GM10847 (cell line): Measurements from ENCODE around the gene PTPRG.

ENCODE experiments used
- POLR2A ChIP-seq: IDR thresholded peaks from 2 replicates; pipeline ENCODE4 v1.6.1; 2011; ENCODE audit not compliant: insufficient read length; ENCODE audit errors: extremely low read depth

The PTPRG gene

DNA sequence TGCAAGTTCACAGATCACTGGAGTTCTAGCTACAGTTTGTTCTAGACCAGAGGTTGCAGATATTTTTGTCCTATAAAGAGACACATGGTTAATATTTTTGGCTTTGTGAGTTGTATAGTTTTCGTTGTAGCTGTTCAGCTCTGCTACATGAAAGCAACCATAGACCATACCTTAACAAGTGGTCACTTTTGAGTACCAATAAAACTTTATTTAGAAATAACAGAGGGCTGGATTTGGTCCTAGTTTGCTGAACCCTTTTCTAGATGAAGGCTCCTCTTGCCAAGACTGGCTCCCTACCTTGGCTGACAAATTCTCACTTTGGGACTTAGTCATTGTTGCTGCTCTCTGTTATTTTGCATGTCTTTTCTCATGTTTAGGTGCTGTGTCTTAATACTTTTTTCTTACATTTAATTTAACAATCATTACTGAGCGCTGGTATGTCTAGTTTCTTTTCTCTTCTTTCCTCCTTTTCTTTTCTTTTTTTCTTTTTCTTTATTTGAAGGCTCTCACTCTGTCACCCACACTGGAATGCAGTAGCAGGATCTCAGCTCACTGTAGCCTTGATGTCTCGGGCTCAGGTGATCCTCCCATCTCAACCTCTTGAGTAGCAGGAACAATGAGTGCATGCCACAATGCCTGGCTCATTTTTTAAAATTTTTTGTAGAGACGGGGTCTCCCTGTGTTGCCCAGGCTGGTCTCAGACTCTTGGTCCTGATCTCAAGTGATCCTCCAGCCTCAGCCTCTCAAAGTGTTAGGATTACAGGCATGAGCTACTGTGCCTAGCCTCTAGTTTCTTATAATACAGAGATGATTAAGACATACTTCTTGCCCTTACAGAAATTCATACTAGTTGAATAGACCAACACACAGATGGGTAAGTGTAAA, 227.5 kb downstream of the PTPRG start:
- no peak for TF ChIP-seq POLR2A

DNA sequence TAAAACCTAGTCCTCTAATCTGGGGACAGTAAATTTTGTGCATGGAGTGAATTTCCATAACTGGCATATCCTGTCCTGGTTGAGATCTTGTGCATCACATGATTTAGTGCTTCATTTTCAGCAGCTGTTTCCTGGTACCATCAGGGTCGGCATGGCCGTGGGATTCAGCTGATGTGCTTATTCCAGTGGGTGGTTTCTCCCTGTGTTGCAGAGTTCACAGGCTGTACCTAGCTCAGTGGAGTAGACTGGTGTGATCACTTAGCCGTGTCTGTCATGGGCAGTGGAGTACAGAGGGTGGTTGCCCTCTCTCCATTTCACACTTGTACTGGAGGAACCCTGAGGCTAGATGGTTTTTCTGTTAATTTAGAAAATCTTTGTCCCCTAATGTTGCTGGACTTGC, 228.5 kb downstream of the PTPRG start:
- no peak for TF ChIP-seq POLR2A

DNA sequence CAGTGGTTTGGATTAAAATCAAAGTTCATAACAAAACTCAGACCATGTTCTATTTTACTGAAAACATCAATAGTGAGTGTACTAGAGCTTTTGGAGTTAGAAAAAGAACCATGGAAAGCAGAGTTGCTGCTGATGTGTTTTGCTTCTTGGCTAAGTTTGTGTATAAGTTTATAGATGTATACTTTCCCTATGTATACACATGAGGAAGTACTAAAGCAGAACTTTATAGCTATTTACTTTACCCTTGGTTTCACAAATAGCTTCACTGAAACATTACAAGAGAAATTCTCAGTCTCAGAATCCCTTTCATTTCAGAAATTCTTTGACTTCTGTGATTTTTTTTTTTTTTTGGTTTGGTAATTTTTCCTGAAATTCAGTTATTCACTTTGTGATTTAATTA, 229.0 kb downstream of the PTPRG start:
- no peak for TF ChIP-seq POLR2A

DNA sequence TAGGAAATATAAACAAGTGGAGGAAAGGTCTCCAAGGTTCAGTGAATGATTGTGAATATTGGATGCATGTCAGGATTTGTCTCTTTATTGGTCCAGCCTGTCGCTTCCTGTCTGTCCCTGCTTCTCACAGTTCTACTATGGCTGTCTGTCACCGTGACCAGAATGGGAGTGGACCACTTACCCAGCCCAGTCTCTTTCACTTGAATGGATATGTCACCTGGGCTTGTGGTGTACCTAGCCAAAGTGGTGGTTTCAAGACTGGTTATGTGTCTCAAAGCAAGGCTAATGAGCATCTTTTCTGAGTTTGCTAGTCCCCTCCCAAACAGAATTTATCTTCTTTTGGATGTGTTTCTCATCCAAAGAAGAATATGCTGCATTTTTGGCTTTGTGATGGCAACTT, 231.7 kb downstream of the PTPRG start:
- TF ChIP-seq POLR2A = no peak

DNA sequence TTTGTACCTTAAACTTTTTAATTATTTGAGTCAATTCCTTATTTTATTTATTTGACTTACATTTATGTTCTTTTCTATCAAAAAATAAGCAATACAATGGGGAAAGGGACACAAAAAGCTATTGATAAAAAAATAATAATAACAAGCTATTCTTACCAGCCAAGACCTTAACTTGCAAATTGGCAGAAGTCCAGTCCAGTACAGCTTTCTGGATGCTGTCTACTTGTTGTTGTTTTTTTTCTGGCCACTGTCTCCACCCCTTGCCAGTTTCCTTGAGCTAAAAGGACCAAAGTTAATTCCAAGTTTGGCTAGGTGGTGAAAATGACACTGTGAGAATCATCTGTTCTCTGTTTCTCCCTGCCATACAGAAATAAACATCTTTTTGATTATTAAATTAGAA, 232.2 kb downstream of the PTPRG start:
- TF ChIP-seq POLR2A = no peak

DNA sequence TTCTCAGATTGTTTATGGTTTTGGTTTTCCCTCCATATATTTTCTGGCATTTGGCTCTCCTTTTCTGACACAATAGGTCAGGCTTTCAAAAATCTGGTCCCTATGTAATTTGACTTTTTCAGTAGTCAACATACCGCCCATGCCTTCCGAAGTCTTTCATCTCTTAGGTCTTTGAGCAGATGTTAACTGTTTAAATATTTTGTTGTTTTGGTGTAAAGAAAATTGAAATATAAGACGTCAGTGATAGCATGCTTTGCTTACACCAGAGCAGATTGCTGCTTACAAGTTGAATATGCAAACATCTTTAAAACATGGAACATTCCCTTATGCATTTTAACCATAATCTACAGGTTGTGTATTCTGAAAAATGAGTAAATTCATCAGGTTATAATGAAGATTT, 233.0 kb downstream of the PTPRG start:
- no peak for TF ChIP-seq POLR2A

DNA sequence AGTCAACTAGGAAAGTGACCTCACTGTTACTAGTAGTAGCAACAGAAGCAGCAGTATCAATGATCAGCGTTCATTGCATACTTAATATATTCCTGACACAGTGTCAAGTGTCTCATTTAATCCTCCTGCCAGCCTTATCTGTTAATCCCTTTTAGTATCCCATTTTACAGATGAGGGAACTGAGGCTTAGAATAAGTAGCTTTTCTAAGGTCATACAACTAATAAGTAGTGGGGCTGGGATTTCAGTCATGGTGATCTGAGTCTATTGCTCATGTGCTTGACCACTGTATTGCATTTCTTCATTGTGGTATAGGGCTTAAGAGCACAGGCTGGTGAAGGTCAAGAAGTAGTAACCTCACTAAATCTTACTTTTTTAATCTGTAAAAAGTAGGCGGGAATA, 233.6 kb downstream of the PTPRG start:
- TF ChIP-seq POLR2A = no peak

DNA sequence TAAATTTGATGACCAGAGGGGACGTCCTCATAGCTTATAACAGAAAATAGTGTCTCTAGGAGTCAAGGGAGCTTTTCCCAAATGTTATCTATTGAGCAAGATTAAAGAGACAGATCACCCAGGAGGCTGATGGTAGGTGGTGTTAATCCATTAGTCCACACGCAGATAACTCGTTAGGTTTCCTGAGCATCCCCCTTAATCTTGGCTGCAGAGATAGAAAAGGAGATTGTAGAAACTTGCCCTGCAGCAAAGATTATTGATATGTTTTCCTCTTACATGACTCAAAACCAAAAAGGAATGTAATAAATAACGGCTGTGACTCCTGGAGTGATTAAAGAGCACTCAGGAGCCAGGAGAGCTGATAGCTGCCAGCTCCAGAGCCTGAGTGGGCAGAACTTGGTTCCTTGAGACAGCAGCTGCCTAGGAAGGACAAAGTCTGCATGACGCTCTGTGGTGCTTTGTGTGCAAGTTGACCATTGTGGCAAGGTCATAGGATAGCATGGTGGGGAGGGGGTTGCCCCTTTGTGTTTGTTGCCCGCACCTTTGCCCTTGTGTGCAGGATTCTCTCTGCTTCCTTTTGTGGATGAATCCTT, 234.8 kb downstream of the PTPRG start:
- TF ChIP-seq POLR2A = no peak

DNA sequence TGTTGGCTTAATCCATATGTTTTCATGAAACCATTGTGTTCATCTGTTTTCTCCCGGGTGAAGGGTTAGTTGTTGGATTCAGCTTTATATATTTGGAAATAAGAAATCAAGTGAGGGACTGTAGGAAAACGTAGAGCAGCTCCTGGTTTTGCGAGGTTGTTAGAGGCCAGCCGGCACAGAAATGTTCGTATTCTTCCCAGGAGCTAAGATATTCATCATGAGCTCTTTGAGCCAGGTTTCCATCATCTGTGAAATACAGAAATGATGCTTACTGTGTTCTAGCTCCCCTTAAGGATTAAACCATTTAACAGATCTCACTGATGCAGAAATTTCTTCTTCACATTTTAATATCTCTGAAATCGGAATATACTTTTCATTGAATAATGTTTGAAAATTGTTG, 235.5 kb downstream of the PTPRG start:
- TF ChIP-seq POLR2A = no peak

DNA sequence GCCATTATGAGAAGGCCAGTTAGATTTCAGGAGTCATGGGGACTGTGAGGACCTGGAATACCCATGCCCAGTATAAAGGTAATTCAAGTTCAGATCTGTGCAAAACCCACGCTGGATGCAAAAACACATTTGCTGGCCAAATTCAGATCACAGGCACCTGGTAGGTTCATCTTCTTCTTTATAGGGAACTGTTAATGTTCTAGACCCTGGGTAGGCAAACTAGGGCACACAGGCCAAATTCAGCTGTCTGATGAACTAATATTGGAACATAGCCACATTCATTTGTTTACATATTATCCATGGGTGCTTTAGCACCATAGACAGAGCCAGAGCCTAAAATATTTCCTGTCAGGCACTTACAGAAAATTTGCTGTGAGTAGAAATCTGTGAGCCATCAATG, 241.4 kb downstream of the PTPRG start:
- no peak for TF ChIP-seq POLR2A

DNA sequence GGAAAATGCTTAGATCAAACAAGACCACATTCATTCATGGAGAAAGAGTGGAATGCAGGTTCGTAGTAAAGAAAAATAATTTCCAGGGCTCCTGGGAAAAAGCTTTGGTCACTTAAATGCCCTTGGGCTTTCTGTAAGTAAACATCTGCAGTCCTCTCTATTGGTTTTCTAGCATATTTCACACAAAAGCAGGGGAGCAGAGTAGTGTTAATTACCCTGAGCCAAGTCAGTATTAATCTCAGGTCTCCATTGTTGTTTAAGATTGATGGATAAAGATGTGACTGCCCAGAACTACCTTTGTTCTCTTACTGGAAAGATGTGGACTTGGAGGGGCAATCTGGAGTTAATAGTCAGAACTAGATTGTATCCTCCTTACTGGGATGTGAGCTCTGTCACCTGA, 242.6 kb downstream of the PTPRG start:
- TF ChIP-seq POLR2A = no peak

DNA sequence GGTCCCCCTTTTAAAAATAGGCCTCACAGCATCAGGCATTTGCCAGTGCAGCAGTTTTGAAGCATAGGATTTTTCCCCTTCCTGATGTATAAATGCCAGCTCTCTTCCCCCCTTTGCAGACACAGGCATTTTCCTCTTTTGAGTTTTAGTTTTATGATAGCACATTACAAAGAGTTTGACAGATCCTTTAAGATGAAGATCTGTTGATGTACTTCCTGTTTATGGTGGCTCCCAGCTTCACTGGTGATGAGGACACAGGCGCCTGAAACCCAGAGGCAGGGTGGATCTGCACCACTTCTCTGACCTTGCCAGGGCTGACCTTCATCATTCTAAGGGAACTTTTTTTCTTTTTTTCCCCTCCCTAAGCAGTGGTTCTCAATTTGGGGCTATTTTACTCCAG, 243.4 kb downstream of the PTPRG start:
- no peak for TF ChIP-seq POLR2A

DNA sequence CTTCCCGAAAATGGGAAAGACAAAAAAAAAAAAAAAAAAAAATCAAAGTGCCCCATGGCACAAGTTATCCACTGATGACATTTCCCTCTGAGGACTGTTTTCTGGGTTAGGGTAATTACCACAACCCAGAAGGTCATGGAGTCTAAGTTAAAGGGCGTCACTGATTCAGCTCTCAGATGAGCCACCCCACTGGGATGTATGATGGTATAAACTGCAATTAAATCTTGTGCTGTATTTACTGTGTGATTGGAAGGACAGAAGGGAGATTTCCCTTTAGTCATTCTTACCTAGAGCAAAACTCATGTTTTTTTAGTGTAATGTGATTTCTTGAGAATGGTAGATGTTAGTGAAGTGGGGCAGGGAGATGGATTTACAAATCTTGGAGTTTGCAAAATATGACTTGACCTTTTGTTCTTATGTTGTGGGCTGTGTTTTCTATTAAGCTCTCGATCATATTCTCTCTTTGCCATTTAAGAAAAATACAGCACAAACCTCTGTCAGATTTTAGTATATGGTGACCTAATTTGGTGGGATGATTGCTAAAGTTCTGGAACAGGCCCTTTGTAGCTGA, 244.2 kb downstream of the PTPRG start:
- no peak for TF ChIP-seq POLR2A

DNA sequence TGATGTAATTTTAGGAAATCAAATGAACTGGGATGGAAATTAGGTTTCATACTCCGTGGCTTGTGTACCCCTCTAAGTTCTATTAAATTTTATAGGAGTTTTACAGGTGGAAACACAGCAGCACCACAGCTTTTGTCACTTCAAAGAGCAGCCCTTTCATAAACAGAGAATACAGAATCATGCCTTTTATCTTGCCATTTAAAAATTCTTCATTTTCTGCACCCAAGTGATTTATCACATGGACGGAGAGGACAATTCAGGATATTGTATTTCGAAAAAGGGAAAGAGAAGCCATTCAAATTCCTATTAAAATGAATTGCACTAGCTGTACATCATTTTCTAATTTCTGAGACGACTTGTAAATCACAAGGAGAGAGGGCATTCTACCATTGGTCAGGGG, 245.4 kb downstream of the PTPRG start:
- TF ChIP-seq POLR2A = no peak

DNA sequence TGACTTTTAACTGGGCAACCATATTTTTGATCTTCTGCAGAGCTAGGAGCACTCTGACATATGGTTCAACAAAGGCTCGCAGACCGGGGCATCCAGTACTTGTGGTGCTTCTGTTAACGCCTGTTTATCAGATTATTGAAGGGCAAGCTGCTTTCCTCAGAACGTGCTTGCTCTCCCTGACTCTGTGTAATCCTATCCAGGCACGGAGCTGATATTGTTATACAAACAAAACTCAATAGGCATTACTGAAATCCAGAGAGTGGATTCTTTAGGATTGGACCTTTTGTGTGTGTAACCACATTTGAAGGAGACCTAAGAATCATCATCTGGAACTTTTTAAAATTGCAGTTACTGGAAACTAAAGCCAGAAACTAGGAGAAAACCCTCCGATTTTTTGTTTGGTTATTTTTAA, 246.5 kb downstream of the PTPRG start:
- TF ChIP-seq POLR2A = no peak

DNA sequence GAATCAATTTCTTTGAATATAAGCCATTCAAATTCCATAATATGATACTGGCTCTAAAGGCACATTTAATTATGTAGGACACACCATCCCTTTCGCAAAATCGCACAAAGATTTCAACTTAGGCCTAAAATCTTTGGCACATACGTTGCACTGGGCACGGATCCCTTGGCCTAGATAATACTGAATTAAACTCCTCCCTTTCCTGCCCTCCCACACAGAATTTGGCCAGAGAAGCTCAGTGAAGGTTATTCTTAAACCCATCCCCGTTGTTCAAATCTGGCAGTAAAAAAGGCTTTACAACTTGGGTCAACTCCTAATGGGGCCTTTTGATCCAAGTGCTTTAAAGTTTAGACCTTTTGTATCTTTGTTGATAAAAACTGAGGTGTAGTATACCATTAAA, 247.2 kb downstream of the PTPRG start:
- TF ChIP-seq POLR2A = no peak
